GM18868 (cell line): ENCODE measurements around the gene NUDT9.

Experiments
- ATAC-seq: cut with Tn5 transposase; IDR thresholded peaks from one replicate; pipeline ENCODE4 v1.9.1; 2021; ENCODE audit warnings: mild to moderate bottlenecking, moderate library complexity; ENCODE audit not compliant: unreplicated experiment

NUDT9 gene

DNA sequence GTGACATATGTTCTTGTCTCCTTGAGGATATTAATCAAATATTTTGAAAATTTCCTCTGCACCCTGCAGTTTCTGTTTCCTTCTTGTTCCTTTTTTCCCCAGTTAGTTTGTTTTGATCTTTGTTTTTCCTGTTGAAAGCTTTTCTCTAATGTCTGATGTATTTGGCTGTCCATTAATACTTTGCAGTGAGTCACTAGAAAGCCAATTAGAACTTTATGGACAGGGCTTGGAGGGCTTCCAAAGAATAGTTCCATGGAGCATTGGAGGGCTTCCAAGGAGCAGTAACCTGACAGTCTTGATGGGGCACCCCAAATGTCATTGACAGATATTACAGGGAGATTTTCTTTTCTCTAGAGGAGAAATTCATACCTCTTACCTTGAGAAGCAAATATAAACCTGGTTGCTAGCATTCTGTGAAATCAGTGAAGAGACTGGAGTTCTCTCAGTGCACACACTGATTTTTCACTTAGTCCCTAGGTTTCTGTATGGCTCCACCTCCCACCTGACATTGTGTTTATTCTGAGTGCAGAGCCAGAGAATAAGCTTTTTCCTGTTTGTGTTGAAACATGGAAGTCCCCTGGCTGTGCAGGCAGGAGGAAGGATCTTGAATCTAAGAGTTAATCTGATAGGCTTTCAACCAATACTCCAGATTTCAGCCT lies 80.3 kb downstream of the NUDT9 start:
- ATAC-seq, result no peak

DNA sequence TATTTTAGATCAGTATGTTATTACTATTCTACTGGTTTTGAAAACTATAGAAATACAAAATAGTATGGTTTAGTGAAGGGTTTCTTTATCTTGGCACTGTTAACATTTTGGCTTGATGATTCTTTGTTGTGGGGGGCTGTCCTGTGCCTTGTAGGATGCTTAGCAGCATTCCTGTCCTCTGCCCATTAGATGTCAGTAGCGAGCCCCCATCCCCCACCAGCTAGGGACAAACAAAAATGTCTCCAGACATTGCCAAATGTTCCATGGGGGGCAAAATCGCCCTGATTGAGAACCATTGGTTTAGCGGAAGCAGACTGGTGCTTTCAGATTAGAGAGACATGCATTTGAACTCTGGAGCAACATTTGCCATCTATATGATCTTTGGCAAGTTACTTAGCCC lies 83.5 kb downstream of the NUDT9 start:
- ATAC-seq, result no peak

DNA sequence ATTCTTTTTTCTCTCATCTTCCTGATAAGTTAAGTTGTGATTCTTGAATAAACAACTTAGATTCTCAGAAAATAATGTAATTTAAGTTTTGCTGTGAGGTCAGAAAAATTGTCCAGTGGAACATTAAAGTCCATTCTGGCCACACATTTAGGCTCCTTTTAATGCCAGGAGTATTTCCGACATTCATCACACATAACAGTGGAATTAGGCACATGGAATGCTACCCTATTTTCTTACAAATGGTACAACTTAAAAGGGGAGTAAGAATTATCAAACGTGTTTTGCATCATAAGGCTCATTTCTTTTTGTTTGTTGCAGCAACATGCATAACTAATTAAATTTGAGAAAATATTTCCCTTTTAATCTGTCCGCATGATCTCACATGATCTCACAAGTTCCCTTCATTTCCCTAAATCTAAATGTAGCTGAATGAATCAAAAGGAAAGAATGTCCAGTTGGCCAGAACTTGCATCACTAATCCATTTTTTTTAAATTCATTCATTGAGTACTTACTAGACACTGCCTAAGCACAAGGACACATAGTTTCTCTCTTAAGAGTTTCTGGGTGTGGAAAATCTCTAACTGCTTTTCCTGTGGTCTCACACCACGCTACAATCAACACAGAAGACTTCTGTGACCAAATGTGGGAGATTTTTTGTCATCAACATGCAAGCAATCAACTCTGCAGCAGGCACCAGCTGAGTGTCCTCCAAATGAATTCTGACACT lies 84.8 kb downstream of the NUDT9 start:
- no peak for ATAC-seq
